ENCODE results near the gene CDH23. TPM values are rescaled to one million over a fixed set of nuclear protein-coding genes. Genes with fewer than 3 reads are reported as not detected.

CDH23 gene
- total and polyA plus RNA-seq, 9 of the 15 experiments (the other 6 are each of a cell fraction or from before 2014, with no cell fraction given): 0.18 to 1.2 (median 0.47) TPM

DNA sequence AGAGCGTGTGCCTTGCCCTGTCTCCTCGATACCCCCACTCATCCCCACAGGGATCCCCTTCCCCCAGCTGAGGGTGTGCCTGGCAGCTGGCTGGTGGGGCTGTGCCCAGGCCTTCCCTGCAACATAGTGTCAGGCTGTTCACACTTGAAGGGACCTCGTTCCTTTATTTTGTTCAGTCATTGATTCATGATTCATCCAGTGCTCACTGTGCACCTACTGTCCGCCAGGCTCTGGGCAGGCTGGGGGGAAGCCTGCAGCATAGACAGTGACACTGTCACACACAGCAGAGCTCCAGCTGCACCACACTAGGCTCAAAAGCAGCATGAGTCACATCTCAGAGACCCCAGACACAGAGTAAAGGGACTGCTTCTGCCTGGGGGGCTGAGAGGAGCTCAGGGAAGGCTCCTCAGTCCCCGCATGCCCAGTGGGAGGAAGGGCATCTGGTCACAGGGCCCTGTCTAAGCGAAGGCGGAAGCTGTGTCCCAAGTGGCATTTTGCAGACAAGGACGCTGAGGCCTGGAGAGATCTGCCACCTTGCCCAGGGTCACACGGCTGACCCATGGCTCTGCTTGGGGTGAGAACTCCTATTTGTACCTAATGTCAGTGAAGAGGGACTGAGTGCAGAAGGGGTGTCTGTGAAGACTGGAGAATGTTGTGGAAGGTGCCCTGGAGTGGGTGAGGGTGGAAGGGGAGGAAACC is 27.9 kb downstream of the CDH23 start:
- no TSS peak for BruUV-seq (replicated peaks)

More for the DNA sequence above, 27.9 kb downstream of the CDH23 start:
- no peaks in the 10 kb centered on the region for H3K4me1 ChIP-seq (replicated peaks in 1 of 2; ENCODE audit: control insufficient read depth in 2 of 2, insufficient read depth in 2 of 2, low read length in 2 of 2)
- 1% methylated on average over 9 of the region's 9 CpGs for WGBS (ENCODE audit: insufficient coverage, low coverage, missing lambda C conversion rate)
- CTCF ChIA-PET (ENCODE audit: low intra/inter-chr PET ratio): no interaction called here
- intact Hi-C loops (cut with micrococcal nuclease): no loop called here
- no peak overlapping the region for H3K27ac ChIP-seq (ENCODE audit: extremely low read depth, low read depth, low read length)
- in situ Hi-C loops (cut with MboI): no loop called here
- no peak overlapping the region for H2AFZ ChIP-seq (ENCODE audit: low read depth, low read length)
- H3K4me2 ChIP-seq (ENCODE audit: insufficient read depth, low read length): no peak overlapping the region
- no peak overlapping the region for H3K4me3 ChIP-seq
- ATAC-seq: no peak
- TF ChIP-seq MCM2 (IDR thresholded peaks at IDR 0.05; ENCODE audit: low read depth): no peak
- TF ChIP-seq CBX8 (IDR thresholded peaks at IDR 0.05; ENCODE audit: borderline replicate concordance, extremely low read depth, low read depth, low read length, poor library complexity, severe bottlenecking): no peak
- TF ChIP-seq ZNF384 (IDR thresholded peaks at IDR 0.05; ENCODE audit: low read depth, low read length): no peak
- TF ChIP-seq, protein P1, sequence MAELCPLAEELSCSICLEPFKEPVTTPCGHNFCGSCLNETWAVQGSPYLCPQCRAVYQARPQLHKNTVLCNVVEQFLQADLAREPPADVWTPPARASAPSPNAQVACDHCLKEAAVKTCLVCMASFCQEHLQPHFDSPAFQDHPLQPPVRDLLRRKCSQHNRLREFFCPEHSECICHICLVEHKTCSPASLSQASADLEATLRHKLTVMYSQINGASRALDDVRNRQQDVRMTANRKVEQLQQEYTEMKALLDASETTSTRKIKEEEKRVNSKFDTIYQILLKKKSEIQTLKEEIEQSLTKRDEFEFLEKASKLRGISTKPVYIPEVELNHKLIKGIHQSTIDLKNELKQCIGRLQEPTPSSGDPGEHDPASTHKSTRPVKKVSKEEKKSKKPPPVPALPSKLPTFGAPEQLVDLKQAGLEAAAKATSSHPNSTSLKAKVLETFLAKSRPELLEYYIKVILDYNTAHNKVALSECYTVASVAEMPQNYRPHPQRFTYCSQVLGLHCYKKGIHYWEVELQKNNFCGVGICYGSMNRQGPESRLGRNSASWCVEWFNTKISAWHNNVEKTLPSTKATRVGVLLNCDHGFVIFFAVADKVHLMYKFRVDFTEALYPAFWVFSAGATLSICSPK (IDR thresholded peaks at IDR 0.05; ENCODE audit: borderline replicate concordance): no peak
- TF ChIP-seq, protein P2, sequence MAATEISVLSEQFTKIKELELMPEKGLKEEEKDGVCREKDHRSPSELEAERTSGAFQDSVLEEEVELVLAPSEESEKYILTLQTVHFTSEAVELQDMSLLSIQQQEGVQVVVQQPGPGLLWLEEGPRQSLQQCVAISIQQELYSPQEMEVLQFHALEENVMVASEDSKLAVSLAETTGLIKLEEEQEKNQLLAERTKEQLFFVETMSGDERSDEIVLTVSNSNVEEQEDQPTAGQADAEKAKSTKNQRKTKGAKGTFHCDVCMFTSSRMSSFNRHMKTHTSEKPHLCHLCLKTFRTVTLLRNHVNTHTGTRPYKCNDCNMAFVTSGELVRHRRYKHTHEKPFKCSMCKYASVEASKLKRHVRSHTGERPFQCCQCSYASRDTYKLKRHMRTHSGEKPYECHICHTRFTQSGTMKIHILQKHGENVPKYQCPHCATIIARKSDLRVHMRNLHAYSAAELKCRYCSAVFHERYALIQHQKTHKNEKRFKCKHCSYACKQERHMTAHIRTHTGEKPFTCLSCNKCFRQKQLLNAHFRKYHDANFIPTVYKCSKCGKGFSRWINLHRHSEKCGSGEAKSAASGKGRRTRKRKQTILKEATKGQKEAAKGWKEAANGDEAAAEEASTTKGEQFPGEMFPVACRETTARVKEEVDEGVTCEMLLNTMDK (IDR thresholded peaks at IDR 0.05; ENCODE audit: borderline replicate concordance, insufficient read depth, low read depth, low read length, poor library complexity, severe bottlenecking): no peak
- TF ChIP-seq BRD9 (IDR thresholded peaks at IDR 0.05; ENCODE audit: low read depth, partially characterized antibody): no peak
- TF ChIP-seq GTF2E2 (tag; IDR thresholded peaks at IDR 0.05): no peak
- no peak for TF ChIP-seq SMAD4 (CRISPR knock-in tag; conservative IDR thresholded peaks at IDR 0.05)
- TF ChIP-seq CHD1 (IDR thresholded peaks at IDR 0.05; ENCODE audit: low read length): no peak
- TF ChIP-seq, protein P3, sequence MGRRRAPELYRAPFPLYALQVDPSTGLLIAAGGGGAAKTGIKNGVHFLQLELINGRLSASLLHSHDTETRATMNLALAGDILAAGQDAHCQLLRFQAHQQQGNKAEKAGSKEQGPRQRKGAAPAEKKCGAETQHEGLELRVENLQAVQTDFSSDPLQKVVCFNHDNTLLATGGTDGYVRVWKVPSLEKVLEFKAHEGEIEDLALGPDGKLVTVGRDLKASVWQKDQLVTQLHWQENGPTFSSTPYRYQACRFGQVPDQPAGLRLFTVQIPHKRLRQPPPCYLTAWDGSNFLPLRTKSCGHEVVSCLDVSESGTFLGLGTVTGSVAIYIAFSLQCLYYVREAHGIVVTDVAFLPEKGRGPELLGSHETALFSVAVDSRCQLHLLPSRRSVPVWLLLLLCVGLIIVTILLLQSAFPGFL (CRISPR knock-in tag; IDR thresholded peaks at IDR 0.05): no peak
- no peak for TF ChIP-seq CBFB (CRISPR knock-in tag; IDR thresholded peaks at IDR 0.05)
- DNase-seq (ENCODE audit: extremely low read depth in 1 of 4, low spot score in 3 of 4): no peak
- no peaks in the 10 kb centered on the region for H3K9me1 ChIP-seq (ENCODE audit: control insufficient read depth, insufficient read depth, low read length)
- H3K9me3 ChIP-seq (replicated peaks; ENCODE audit: control insufficient read depth, insufficient read depth, low read depth, low read length): no peaks in the 10 kb centered on the region
- H3K9ac ChIP-seq (ENCODE audit: insufficient read depth in 1 of 2, low read depth in 2 of 2, low read length in 2 of 2): peak overlapping the region in 1 of 2 experiments; percentile 10; a peak in 1 of 4 replicates
- no peaks in the 10 kb centered on the region for H3K36me3 ChIP-seq (ENCODE audit: control insufficient read depth, insufficient read depth, low read length)
- POLR2A ChIA-PET: interaction anchor here (0.7 to 0.8 kb wide), 2 partner anchors 21 to 185 kb away, joined by 3 read pairs; no protein-coding TSS in a partner anchor
- H3K27me3 ChIP-seq (ENCODE audit: control insufficient read depth in 2 of 2, insufficient read depth in 2 of 2, low read length in 2 of 2): peaks cover 19 to 33% of the 10 kb centered on the region in 2 experiments
- no peak for FAIRE-seq
- H4K20me1 ChIP-seq (replicated peaks; ENCODE audit: control insufficient read depth, insufficient read depth, low read length): peaks cover 12% of the 10 kb centered on the region
- H3K79me2 ChIP-seq (ENCODE audit: control insufficient read depth, insufficient read depth, low read length): no peaks in the 10 kb centered on the region
